A549 (cell line): ENCODE results near the gene ZNF331.

ENCODE experiments used
- CBX2 ChIP-seq: fragments of 200-600 bp; sonication (generic); IDR thresholded peaks from 2 replicates; pipeline ENCODE4 v1.6.1; 2016; ENCODE audit warnings: low read depth, mild to moderate bottlenecking, borderline replicate concordance
- CHD4 ChIP-seq: fragments of 200-600 bp; sonication (generic); IDR thresholded peaks from 2 replicates; pipeline ENCODE4 v1.6.1; 2016; ENCODE audit warnings: antibody characterized with exemption, mild to moderate bottlenecking, borderline replicate concordance
- CTCF ChIP-seq: fragments of >200 bp; sonication (Bioruptor Twin); formaldehyde crosslinking; IDR thresholded peaks from 3 replicates; pipeline ENCODE4 v1.5.1; 2016
- FOSB ChIP-seq: fragments of 250-450 bp; sonication (Bioruptor Pico); IDR thresholded peaks from 2 replicates; pipeline ENCODE4 v1.5.0; 2020; ENCODE audit warnings: mild to moderate bottlenecking, moderate library complexity
- KDM1A ChIP-seq: fragments of 200-600 bp; sonication (generic); IDR thresholded peaks from 2 replicates; pipeline ENCODE4 v1.6.1; 2016; ENCODE audit warnings: low read depth, mild to moderate bottlenecking
- MAZ ChIP-seq: fragments of 150-350 bp; IDR thresholded peaks from 2 replicates; pipeline ENCODE4 v1.6.1; 2014; ENCODE audit warnings: antibody characterized with exemption, low read depth, low read length, borderline replicate concordance
- PHF8 ChIP-seq: fragments of 200-600 bp; sonication (generic); IDR thresholded peaks from 2 replicates; pipeline ENCODE4 v1.6.1; 2016; ENCODE audit warnings: low read depth, mild to moderate bottlenecking, antibody characterized with exemption, moderate library complexity, borderline replicate concordance
- POLR2A ChIP-seq: IDR thresholded peaks from 2 replicates; pipeline ENCODE4 v1.6.1; 2012; ENCODE audit warnings: mild to moderate bottlenecking, low read length
- RCOR1 ChIP-seq: fragments of 150-350 bp; IDR thresholded peaks from 2 replicates; pipeline ENCODE4 v1.6.1; 2014; ENCODE audit warnings: antibody characterized with exemption, low read length, low read depth
- SMC3 ChIP-seq: fragments of >200 bp; sonication (Bioruptor Twin); formaldehyde crosslinking; IDR thresholded peaks from 3 replicates; pipeline ENCODE4 v1.6.1; 2018; ENCODE audit warnings: inconsistent platforms
- USF2 ChIP-seq: fragments of 450-650 bp; IDR thresholded peaks from 2 replicates; pipeline ENCODE4 v1.6.1; 2014; ENCODE audit warnings: antibody characterized with exemption

GRCh38 chr19:53586277-53586691, 48.3 kb downstream of the ZNF331 start:
- TF ChIP-seq CTCF (no peak), CBX2 (no peak), CHD4 (no peak), USF2 (no peak), FOSB (no peak), SMC3 (no peak), RCOR1 (no peak), KDM1A (no peak), PHF8 (no peak), MAZ (no peak), POLR2A (no peak)
